Activated naive CD8-positive, alpha-beta T cell treated with anti-CD3 and anti-CD28 coated beads, Interleukin-2, amount 50 U/mL, for 24 hours (primary cell): ENCODE results near the gene CACNA1A.
A peak's percentile ranks its signal among the peaks of the same experiment; 100 is the strongest.
"Not testable (repeated sequence)": the region's sequence is repeated elsewhere in the genome, so short reads cannot be mapped to it uniquely, and the experiment has no call there.

Experiments used
- ATAC-seq: fragments of 150-1000 bp; cut with Tn5 transposase; one replicate; pipeline ENCODE4 v1.10.0; 2021
- DNase-seq: peaks from one replicate; pipeline ENCODE4 v3.0.0; 2021
- H3K27ac Mint-ChIP-seq: one replicate; pipeline ENCODE4 v1.8.0; 2021; ENCODE audit warnings: mild to moderate bottlenecking, mixed read lengths
- H3K27me3 Mint-ChIP-seq: one replicate; pipeline ENCODE4 v1.8.0; 2021; ENCODE audit warnings: mixed read lengths
- H3K36me3 Mint-ChIP-seq: one replicate; pipeline ENCODE4 v1.8.0; 2021; ENCODE audit warnings: low read depth, mixed read lengths
- H3K4me1 Mint-ChIP-seq: one replicate; pipeline ENCODE4 v1.8.0; 2021; ENCODE audit warnings: mixed read lengths
- H3K4me3 Mint-ChIP-seq: one replicate; pipeline ENCODE4 v1.8.0; 2021; ENCODE audit warnings: mild to moderate bottlenecking, moderate library complexity, mixed read lengths
- H3K9me3 Mint-ChIP-seq: one replicate; pipeline ENCODE4 v1.8.0; 2021; ENCODE audit warnings: mixed read lengths

CACNA1A gene

GRCh38 chr19:13425875-13426274 lies 80.4 kb downstream of the CACNA1A start:
- ATAC-seq, H3K27ac Mint-ChIP-seq, DNase-seq, H3K4me1 Mint-ChIP-seq, H3K36me3 Mint-ChIP-seq, H3K4me3 Mint-ChIP-seq: not testable (repeated sequence)
- Mint-ChIP-seq H3K27me3 (peaks cover 27% of the 10 kb centered on the region), H3K9me3 (peaks cover 27% of the 10 kb centered on the region)

- Mint-ChIP-seq H3K4me1 (no peaks in the 10 kb centered on the region), H3K27me3 (peaks cover 20% of the 10 kb centered on the region), H3K36me3 (peaks cover 3% of the 10 kb centered on the region), H3K27ac (no peak overlapping the region), H3K4me3 (no peak overlapping the region), H3K9me3 (peaks cover 28% of the 10 kb centered on the region)
- DNase-seq (no peak), ATAC-seq (no peak)
Measured at GRCh38 chr19:13425151-13425550, 81.1 kb downstream of the CACNA1A start.

- Mint-ChIP-seq H3K4me1 (no peaks in the 10 kb centered on the region), H3K27me3 (peaks cover 6% of the 10 kb centered on the region), H3K27ac (no peak overlapping the region), H3K36me3 (peaks cover 1% of the 10 kb centered on the region), H3K9me3 (peaks cover 22% of the 10 kb centered on the region), H3K4me3 (no peak overlapping the region)
- no peak for ATAC-seq
- no peak for DNase-seq
Measured at GRCh38 chr19:13420780-13421179, 85.5 kb downstream of the CACNA1A start.

GRCh38 chr19:13417054-13417453 lies 89.2 kb downstream of the CACNA1A start:
- no peak overlapping the region for H3K27ac Mint-ChIP-seq
- H3K4me3 Mint-ChIP-seq: no peak overlapping the region
- no peaks in the 10 kb centered on the region for H3K4me1 Mint-ChIP-seq
- no peak for DNase-seq
- ATAC-seq: no peak
- H3K36me3 Mint-ChIP-seq: no peaks in the 10 kb centered on the region
- peaks cover 10% of the 10 kb centered on the region for H3K27me3 Mint-ChIP-seq
- peaks cover 11% of the 10 kb centered on the region for H3K9me3 Mint-ChIP-seq

- no peaks in the 10 kb centered on the region for H3K9me3 Mint-ChIP-seq
- H3K36me3 Mint-ChIP-seq: no peaks in the 10 kb centered on the region
- ATAC-seq: no peak
- H3K4me1 Mint-ChIP-seq: no peaks in the 10 kb centered on the region
- H3K27ac Mint-ChIP-seq: no peak overlapping the region
- DNase-seq: no peak
- H3K27me3 Mint-ChIP-seq: peaks cover 13% of the 10 kb centered on the region
- H3K4me3 Mint-ChIP-seq: no peak overlapping the region
Measured at GRCh38 chr19:13411899-13412298, 94.4 kb downstream of the CACNA1A start.

GRCh38 chr19:13410946-13411345 lies 95.3 kb downstream of the CACNA1A start:
- H3K27me3 Mint-ChIP-seq: peaks cover 13% of the 10 kb centered on the region
- no peak overlapping the region for H3K4me3 Mint-ChIP-seq
- ATAC-seq: no peak
- no peak for DNase-seq
- no peaks in the 10 kb centered on the region for H3K4me1 Mint-ChIP-seq
- no peaks in the 10 kb centered on the region for H3K9me3 Mint-ChIP-seq
- H3K27ac Mint-ChIP-seq: no peak overlapping the region
- H3K36me3 Mint-ChIP-seq: no peaks in the 10 kb centered on the region

- Mint-ChIP-seq H3K4me1 (no peaks in the 10 kb centered on the region), H3K27ac (no peak overlapping the region), H3K9me3 (no peaks in the 10 kb centered on the region), H3K36me3 (no peaks in the 10 kb centered on the region), H3K27me3 (peaks cover 15% of the 10 kb centered on the region), H3K4me3 (no peak overlapping the region)
- DNase-seq (no peak), ATAC-seq (no peak)
Measured at GRCh38 chr19:13408889-13409518, 97.3 kb downstream of the CACNA1A start.

- Mint-ChIP-seq H3K9me3 (peaks cover 9% of the 10 kb centered on the region), H3K27ac (no peak overlapping the region), H3K4me3 (no peak overlapping the region), H3K36me3 (no peaks in the 10 kb centered on the region), H3K27me3 (peaks cover 15% of the 10 kb centered on the region), H3K4me1 (no peaks in the 10 kb centered on the region)
- no peak for DNase-seq
- no peak for ATAC-seq
Measured at GRCh38 chr19:13404236-13404635, 102.0 kb downstream of the CACNA1A start.

- H3K27ac Mint-ChIP-seq: no peak overlapping the region
- H3K27me3 Mint-ChIP-seq: peaks cover 16% of the 10 kb centered on the region
- no peaks in the 10 kb centered on the region for H3K4me1 Mint-ChIP-seq
- H3K36me3 Mint-ChIP-seq: no peaks in the 10 kb centered on the region
- ATAC-seq (no peak), DNase-seq (no peak)
- H3K9me3 Mint-ChIP-seq: peaks cover 12% of the 10 kb centered on the region
- H3K4me3 Mint-ChIP-seq: no peak overlapping the region
Measured at GRCh38 chr19:13401388-13401787, 104.9 kb downstream of the CACNA1A start.

- Mint-ChIP-seq H3K27ac (no peak overlapping the region), H3K4me3 (no peak overlapping the region), H3K4me1 (no peaks in the 10 kb centered on the region), H3K27me3 (peaks cover 25% of the 10 kb centered on the region), H3K36me3 (no peaks in the 10 kb centered on the region), H3K9me3 (peaks cover 12% of the 10 kb centered on the region)
- DNase-seq (no peak), ATAC-seq (no peak)
Measured at GRCh38 chr19:13400296-13400695, 106.0 kb downstream of the CACNA1A start.

- H3K4me3 Mint-ChIP-seq: no peak overlapping the region
- H3K4me1 Mint-ChIP-seq: no peaks in the 10 kb centered on the region
- peaks cover 12% of the 10 kb centered on the region for H3K9me3 Mint-ChIP-seq
- H3K27ac Mint-ChIP-seq: no peak overlapping the region
- no peaks in the 10 kb centered on the region for H3K36me3 Mint-ChIP-seq
- no peak for ATAC-seq
- DNase-seq: no peak
- H3K27me3 Mint-ChIP-seq: peaks cover 26% of the 10 kb centered on the region
Measured at GRCh38 chr19:13399746-13400145, 106.5 kb downstream of the CACNA1A start.

GRCh38 chr19:13398780-13399726 lies 107.2 kb downstream of the CACNA1A start:
- H3K36me3 Mint-ChIP-seq: no peaks in the 10 kb centered on the region
- no peak overlapping the region for H3K4me3 Mint-ChIP-seq
- peaks cover 30% of the 10 kb centered on the region for H3K27me3 Mint-ChIP-seq
- ATAC-seq (no peak), DNase-seq (no peak)
- peaks cover 12% of the 10 kb centered on the region for H3K9me3 Mint-ChIP-seq
- no peak overlapping the region for H3K27ac Mint-ChIP-seq
- H3K4me1 Mint-ChIP-seq: no peaks in the 10 kb centered on the region

GRCh38 chr19:13398182-13398581 lies 108.1 kb downstream of the CACNA1A start:
- ATAC-seq (no peak), DNase-seq (no peak)
- H3K27me3 Mint-ChIP-seq: peaks cover 35% of the 10 kb centered on the region
- no peaks in the 10 kb centered on the region for H3K4me1 Mint-ChIP-seq
- no peak overlapping the region for H3K27ac Mint-ChIP-seq
- H3K9me3 Mint-ChIP-seq: peaks cover 12% of the 10 kb centered on the region
- H3K4me3 Mint-ChIP-seq: no peak overlapping the region
- H3K36me3 Mint-ChIP-seq: no peaks in the 10 kb centered on the region

- DNase-seq (peak; percentile 10), ATAC-seq (no peak)
- no peak overlapping the region for H3K4me3 Mint-ChIP-seq
- no peaks in the 10 kb centered on the region for H3K36me3 Mint-ChIP-seq
- peaks cover 43% of the 10 kb centered on the region for H3K27me3 Mint-ChIP-seq
- H3K27ac Mint-ChIP-seq: no peak overlapping the region
- peaks cover 11% of the 10 kb centered on the region for H3K9me3 Mint-ChIP-seq
- H3K4me1 Mint-ChIP-seq: no peaks in the 10 kb centered on the region
Measured at GRCh38 chr19:13396250-13397080, 109.8 kb downstream of the CACNA1A start.
